Large intestine (tissue), 3 donors: Measurements from ENCODE around the gene C17orf50. TPM values are rescaled to one million over a fixed set of nuclear protein-coding genes. Genes with fewer than 3 reads are reported as not detected.
"Not testable (repeated sequence)": the region's sequence is repeated elsewhere in the genome, so short reads cannot be mapped to it uniquely, and the experiment has no call there.

Experiments used
- DNase-seq, 2 donors: peaks; one replicate each; pipeline versions ENCODE4 v3.0.0 to v3.0.0-alpha.2; 2013
- H3K27ac ChIP-seq: one replicate; pipeline ENCODE4 v1.5.1; 2013; ENCODE audit warnings: low read length
- H3K27me3 ChIP-seq: 2 replicates; pipeline ENCODE4 v1.6.1; 2013; ENCODE audit warnings: low read length; ENCODE audit not compliant: control insufficient read depth, insufficient read depth
- H3K36me3 ChIP-seq: 2 replicates; pipeline ENCODE4 v1.6.1; 2013; ENCODE audit warnings: low read length; ENCODE audit not compliant: control insufficient read depth, insufficient read depth
- H3K4me1 ChIP-seq: one replicate; pipeline ENCODE4 v1.6.1; 2013; ENCODE audit warnings: low read length; ENCODE audit not compliant: control insufficient read depth, insufficient read depth
- H3K4me3 ChIP-seq: one replicate; pipeline ENCODE4 v1.5.1; 2013; ENCODE audit warnings: low read length
- H3K9me3 ChIP-seq: one replicate; pipeline ENCODE4 v1.6.1; 2013; ENCODE audit warnings: mild to moderate bottlenecking, low read depth, low read length, moderate library complexity; ENCODE audit not compliant: control insufficient read depth
- WGBS: methylation state at CpG from one replicate; pipeline ENCODE4 v1.1.5; 2013; ENCODE audit warnings: low lambda C conversion rate; ENCODE audit not compliant: insufficient coverage; 5-methylcytosine and 5-hydroxymethylcytosine counted together
- polyA plus RNA-seq: library from polyadenylated mRNA; unstranded; fragments of 120-200 nt; gene quantifications from one replicate; pipeline ENCODE4 v1.2.1, GENCODE V29; 2013

The C17orf50 gene
- polyA plus RNA-seq, 1 donor = 0.04 TPM

GRCh38 chr17:35751541-35751940, 9.1 kb upstream of the C17orf50 start:
- WGBS = no CpG with 5 or more reads among the region's 4 CpGs
- H3K4me1 ChIP-seq = not testable (repeated sequence)
- H3K27me3 ChIP-seq = peaks cover 45% of the 10 kb centered on the region

GRCh38 chr17:35752471-35752870, 8.2 kb upstream of the C17orf50 start:
- no peak overlapping the region for H3K27ac ChIP-seq
- peaks cover 45% of the 10 kb centered on the region for H3K27me3 ChIP-seq
- H3K4me1 ChIP-seq = peaks cover 2% of the 10 kb centered on the region
- H3K4me3 ChIP-seq = no peak overlapping the region
- WGBS = no CpG with 5 or more reads among the region's 16 CpGs
- DNase-seq = no peak
- H3K9me3 ChIP-seq = no peaks in the 10 kb centered on the region
- H3K36me3 ChIP-seq = no peaks in the 10 kb centered on the region

More at GRCh38 chr17:35751541-35751940, 9.1 kb upstream of the C17orf50 start:
- not testable (repeated sequence) for DNase-seq, H3K9me3 ChIP-seq, H3K4me3 ChIP-seq, H3K36me3 ChIP-seq, H3K27ac ChIP-seq

GRCh38 chr17:35752945-35753764, 7.5 kb upstream of the C17orf50 start, which contains the start of gene GAS2L2:
Gene GAS2L2, minus strand, starts transcription at chr17:35753239. Its CDS starts 389 bp downstream, at chr17:35752850.
- WGBS = no CpG with 5 or more reads among the region's 9 CpGs
- no peak within 1 kb of the TSS for H3K4me3 ChIP-seq
- H3K27ac ChIP-seq = no peak within 1 kb of the TSS
- peaks cover 42% of the 10 kb centered on the region for H3K27me3 ChIP-seq
- no peak for DNase-seq
- no peaks in the 10 kb centered on the region for H3K9me3 ChIP-seq
- no peaks in the 10 kb centered on the region for H3K36me3 ChIP-seq
- H3K4me1 ChIP-seq = peaks cover 2% of the 10 kb centered on the region

GRCh38 chr17:35757243-35757642, 3.4 kb upstream of the C17orf50 start:
- H3K36me3 ChIP-seq = no peaks in the 10 kb centered on the region
- H3K4me1 ChIP-seq = no peaks in the 10 kb centered on the region
- H3K27me3 ChIP-seq = peaks cover 11% of the 10 kb centered on the region
- no peak for DNase-seq
- H3K27ac ChIP-seq = no peak overlapping the region
- H3K9me3 ChIP-seq = no peaks in the 10 kb centered on the region
- no peak overlapping the region for H3K4me3 ChIP-seq

- no peak for DNase-seq
- no peak overlapping the region for H3K4me3 ChIP-seq
- H3K4me1 ChIP-seq = peaks cover 13% of the 10 kb centered on the region
- H3K27ac ChIP-seq = no peak overlapping the region
- 60% methylated on average over 1 of the region's 5 CpGs for WGBS
- no peaks in the 10 kb centered on the region for H3K9me3 ChIP-seq
- H3K27me3 ChIP-seq = no peaks in the 10 kb centered on the region
- H3K36me3 ChIP-seq = no peaks in the 10 kb centered on the region
Observed at GRCh38 chr17:35761601-35762000, 914 bp downstream of the C17orf50 start.

GRCh38 chr17:35763767-35764122, 3.1 kb downstream of the C17orf50 start:
- Histone ChIP-seq H3K4me3 (peak overlapping the region; percentile 22), H3K9me3 (no peaks in the 10 kb centered on the region), H3K4me1 (peaks cover 13% of the 10 kb centered on the region), H3K27me3 (no peaks in the 10 kb centered on the region), H3K27ac (no peak overlapping the region), H3K36me3 (no peaks in the 10 kb centered on the region)
- WGBS = no CpG with 5 or more reads among the region's 17 CpGs
- no peak for DNase-seq

- Histone ChIP-seq H3K36me3 (no peaks in the 10 kb centered on the region), H3K4me3 (peak overlapping the region; percentile 56), H3K4me1 (peaks cover 13% of the 10 kb centered on the region), H3K9me3 (no peaks in the 10 kb centered on the region), H3K27ac (peak overlapping the region; percentile 48), H3K27me3 (no peaks in the 10 kb centered on the region)
- peak; percentile 93 to 94 for DNase-seq
- no CpG with 5 or more reads among the region's 75 CpGs for WGBS
Observed at GRCh38 chr17:35764123-35764991, 3.7 kb downstream of the C17orf50 start.

- H3K36me3 ChIP-seq = no peaks in the 10 kb centered on the region
- no peak for DNase-seq
- no peak overlapping the region for H3K27ac ChIP-seq
- H3K27me3 ChIP-seq = no peaks in the 10 kb centered on the region
- H3K4me1 ChIP-seq = peaks cover 13% of the 10 kb centered on the region
- no peaks in the 10 kb centered on the region for H3K9me3 ChIP-seq
- WGBS = no CpG with 5 or more reads among the region's 11 CpGs
- no peak overlapping the region for H3K4me3 ChIP-seq
Observed at GRCh38 chr17:35765086-35765710, 4.5 kb downstream of the C17orf50 start.

GRCh38 chr17:35765756-35766488, 5.2 kb downstream of the C17orf50 start:
- no peak overlapping the region for H3K4me3 ChIP-seq
- no peak overlapping the region for H3K27ac ChIP-seq
- DNase-seq = no peak
- no CpG with 5 or more reads among the region's 8 CpGs for WGBS
- H3K36me3 ChIP-seq = no peaks in the 10 kb centered on the region
- peaks cover 13% of the 10 kb centered on the region for H3K4me1 ChIP-seq
- H3K9me3 ChIP-seq = no peaks in the 10 kb centered on the region
- H3K27me3 ChIP-seq = no peaks in the 10 kb centered on the region

GRCh38 chr17:35766489-35766877, 5.8 kb downstream of the C17orf50 start:
- no peaks in the 10 kb centered on the region for H3K27me3 ChIP-seq
- WGBS = no CpG with 5 or more reads among the region's 24 CpGs

More at GRCh38 chr17:35766489-35766877, 5.8 kb downstream of the C17orf50 start:
- peaks cover 13% of the 10 kb centered on the region for H3K4me1 ChIP-seq
- H3K9me3 ChIP-seq = no peaks in the 10 kb centered on the region
- H3K4me3 ChIP-seq = no peak overlapping the region
- no peak for DNase-seq
- H3K27ac ChIP-seq = no peak overlapping the region
- H3K36me3 ChIP-seq = no peaks in the 10 kb centered on the region
